ENCODE data around the gene GPR84.

GPR84 gene

GRCh38 chr12:54377007-54377406, 12.7 kb upstream of the GPR84 start:
- Histone ChIP-seq H3F3A (ENCODE audit: control insufficient read depth, insufficient read depth) (peaks cover 3% of the 10 kb centered on the region; the same call in 1 of the 2 replicates), H3K9me2 (replicated peaks; ENCODE audit: control insufficient read depth, low read length) (no peaks in the 10 kb centered on the region), H4K20me1 (ENCODE audit: control insufficient read depth, insufficient read depth, low read depth, low read length) (no peaks in the 10 kb centered on the region), H3K79me2 (ENCODE audit: control insufficient read depth, low read length) (no peaks in the 10 kb centered on the region), H3K36me3 (ENCODE audit: control insufficient read depth, low read length) (no peaks in the 10 kb centered on the region), H3K9me3 (ENCODE audit: control insufficient read depth, insufficient read depth, low read length) (no peaks in the 10 kb centered on the region), H3K27ac (ENCODE audit: low read depth, low read length) (no peak overlapping the region), H3K4me2 (ENCODE audit: low read length) (no peak overlapping the region), H3K4me1 (ENCODE audit: control insufficient read depth, low read length) (peaks cover 9% of the 10 kb centered on the region), H3K27me3 (ENCODE audit: control insufficient read depth, low read length) (no peaks in the 10 kb centered on the region), H3K4me3 (ENCODE audit: low read length) (no peak overlapping the region)
- TF ChIP-seq CTCF (IDR thresholded peaks at IDR 0.05; ENCODE audit: low read depth, low read length, poor library complexity, severe bottlenecking) = no peak
- TF ChIP-seq EZH2phosphoT487 (IDR thresholded peaks at IDR 0.05; ENCODE audit: borderline replicate concordance, low read length) = no peak

- H3K4me3 ChIP-seq (ENCODE audit: low read length) = no peak overlapping the region
- no peak for TF ChIP-seq EZH2phosphoT487 (IDR thresholded peaks at IDR 0.05; ENCODE audit: borderline replicate concordance, low read length)
- no peak for TF ChIP-seq CTCF (IDR thresholded peaks at IDR 0.05; ENCODE audit: low read depth, low read length, poor library complexity, severe bottlenecking)
- H3K79me2 ChIP-seq (ENCODE audit: control insufficient read depth, low read length) = no peaks in the 10 kb centered on the region
- H3F3A ChIP-seq (ENCODE audit: control insufficient read depth, insufficient read depth) = peaks cover 3% of the 10 kb centered on the region; the same call in 1 of the 2 replicates
- no peak overlapping the region for H3K27ac ChIP-seq (ENCODE audit: low read depth, low read length)
- no peaks in the 10 kb centered on the region for H3K9me2 ChIP-seq (replicated peaks; ENCODE audit: control insufficient read depth, low read length)
- no peaks in the 10 kb centered on the region for H3K27me3 ChIP-seq (ENCODE audit: control insufficient read depth, low read length)
- H3K4me1 ChIP-seq (ENCODE audit: control insufficient read depth, low read length) = peaks cover 13% of the 10 kb centered on the region
- H3K36me3 ChIP-seq (ENCODE audit: control insufficient read depth, low read length) = no peaks in the 10 kb centered on the region
- H4K20me1 ChIP-seq (ENCODE audit: control insufficient read depth, insufficient read depth, low read depth, low read length) = no peaks in the 10 kb centered on the region
- H3K9me3 ChIP-seq (ENCODE audit: control insufficient read depth, insufficient read depth, low read length) = no peaks in the 10 kb centered on the region
- no peak overlapping the region for H3K4me2 ChIP-seq (ENCODE audit: low read length)
Measured at GRCh38 chr12:54376596-54376995, 12.3 kb upstream of the GPR84 start.

GRCh38 chr12:54375259-54375579, 10.9 kb upstream of the GPR84 start:
- TF ChIP-seq EZH2phosphoT487 (IDR thresholded peaks at IDR 0.05; ENCODE audit: borderline replicate concordance, low read length) (no peak), CTCF (IDR thresholded peaks at IDR 0.05; ENCODE audit: low read depth, low read length, poor library complexity, severe bottlenecking) (no peak)
- Histone ChIP-seq H3K4me1 (ENCODE audit: control insufficient read depth, low read length) (peaks cover 18% of the 10 kb centered on the region), H3K9me3 (ENCODE audit: control insufficient read depth, insufficient read depth, low read length) (no peaks in the 10 kb centered on the region), H3K36me3 (ENCODE audit: control insufficient read depth, low read length) (no peaks in the 10 kb centered on the region), H3K9me2 (replicated peaks; ENCODE audit: control insufficient read depth, low read length) (no peaks in the 10 kb centered on the region), H3K27ac (ENCODE audit: low read depth, low read length) (no peak overlapping the region), H3K27me3 (ENCODE audit: control insufficient read depth, low read length) (no peaks in the 10 kb centered on the region), H3K4me2 (ENCODE audit: low read length) (no peak overlapping the region), H4K20me1 (ENCODE audit: control insufficient read depth, insufficient read depth, low read depth, low read length) (no peaks in the 10 kb centered on the region), H3K79me2 (ENCODE audit: control insufficient read depth, low read length) (no peaks in the 10 kb centered on the region), H3F3A (ENCODE audit: control insufficient read depth, insufficient read depth) (peaks cover 3% of the 10 kb centered on the region; the same call in 1 of the 2 replicates), H3K4me3 (ENCODE audit: low read length) (no peak overlapping the region)

Measured in DOHH2 (cell line).